ENCODE results near the gene LIPC.

The LIPC gene

GRCh38 chr15:58573270-58573669, 141.5 kb downstream of the LIPC start:
- Histone ChIP-seq H3K36me3 (replicated peaks in 1 of 2; ENCODE audit: control insufficient read depth in 2 of 2, insufficient read depth in 2 of 2, low read length in 2 of 2) (no peaks in the 10 kb centered on the region), H3K9ac (ENCODE audit: low read depth, low read length, poor library complexity) (no peak overlapping the region), H4K91ac (ENCODE audit: low read depth, low read length, poor library complexity) (no peak overlapping the region), H2AFZ (ENCODE audit: low read length) (no peak overlapping the region), H2BK15ac (ENCODE audit: low read length) (no peak overlapping the region), H3K18ac (ENCODE audit: low read length) (no peak overlapping the region), H3K14ac (ENCODE audit: low read length) (no peak overlapping the region), H3K4me3 (ENCODE audit: low read length in 2 of 2) (no peak overlapping the region), H2BK120ac (ENCODE audit: low read depth, low read length) (no peak overlapping the region), H3K27me3 (ENCODE audit: control insufficient read depth in 3 of 3, insufficient read depth in 3 of 3, low read depth in 1 of 3, low read length in 3 of 3) (peaks cover 0 to 2% (median 0%) of the 10 kb centered on the region in 3 experiments), H3K4me2 (ENCODE audit: insufficient read depth, low read length, poor library complexity, severe bottlenecking) (no peak overlapping the region), H3K4ac (ENCODE audit: low read length) (no peak overlapping the region), H2BK12ac (ENCODE audit: low read length) (no peak overlapping the region), H2BK5ac (ENCODE audit: low read length) (no peak overlapping the region), H2AK5ac (ENCODE audit: low read depth, low read length) (no peak overlapping the region), H3K9me3 (replicated peaks in 1 of 2; ENCODE audit: control insufficient read depth in 2 of 2, insufficient read depth in 1 of 2, low read depth in 1 of 2, low read length in 2 of 2) (peaks cover 2 to 4% of the 10 kb centered on the region in 2 donors), H3K23ac (ENCODE audit: low read depth, low read length, poor library complexity) (no peak overlapping the region), H4K8ac (ENCODE audit: low read depth, low read length) (no peak overlapping the region), H3K79me1 (ENCODE audit: low read depth, low read length) (no peaks in the 10 kb centered on the region), H3K4me1 (ENCODE audit: control insufficient read depth in 2 of 2, insufficient read depth in 1 of 2, low read depth in 1 of 2, low read length in 2 of 2) (peaks cover 2% of the 10 kb centered on the region in 2 donors), H3K27ac (replicated peaks; ENCODE audit: low read length) (no peak overlapping the region)
- DNase-seq (ENCODE audit: low spot score) = no peak
- WGBS, 2 donors (ENCODE audit: extremely low coverage in 2 of 2, insufficient read length in 2 of 2, insufficient replicate concordance in 1 of 2) = no CpG with 5 or more reads among the region's 4 CpGs

- H3K9ac ChIP-seq (ENCODE audit: low read depth, low read length, poor library complexity) = no peak overlapping the region
- no peak overlapping the region for H3K4ac ChIP-seq (ENCODE audit: low read length)
- no peaks in the 10 kb centered on the region for H3K79me1 ChIP-seq (ENCODE audit: low read depth, low read length)
- H4K8ac ChIP-seq (ENCODE audit: low read depth, low read length) = no peak overlapping the region
- no peak overlapping the region for H3K23ac ChIP-seq (ENCODE audit: low read depth, low read length, poor library complexity)
- no peak overlapping the region for H2BK120ac ChIP-seq (ENCODE audit: low read depth, low read length)
- no peak for DNase-seq (ENCODE audit: low spot score)
- no peak overlapping the region for H2BK5ac ChIP-seq (ENCODE audit: low read length)
- H3K14ac ChIP-seq (ENCODE audit: low read length) = no peak overlapping the region
- H3K36me3 ChIP-seq (replicated peaks in 1 of 2; ENCODE audit: control insufficient read depth in 2 of 2, insufficient read depth in 2 of 2, low read length in 2 of 2) = no peaks in the 10 kb centered on the region
- no peak overlapping the region for H4K91ac ChIP-seq (ENCODE audit: low read depth, low read length, poor library complexity)
- no peak overlapping the region for H2AFZ ChIP-seq (ENCODE audit: low read length)
- no CpG with 5 or more reads among the region's 4 CpGs for WGBS, 2 donors (ENCODE audit: extremely low coverage in 2 of 2, insufficient read length in 2 of 2, insufficient replicate concordance in 1 of 2)
- H3K27me3 ChIP-seq (ENCODE audit: control insufficient read depth in 3 of 3, insufficient read depth in 3 of 3, low read depth in 1 of 3, low read length in 3 of 3) = peaks cover 0 to 2% (median 0%) of the 10 kb centered on the region in 3 experiments
- no peak overlapping the region for H3K4me2 ChIP-seq (ENCODE audit: insufficient read depth, low read length, poor library complexity, severe bottlenecking)
- no peak overlapping the region for H3K4me3 ChIP-seq (ENCODE audit: low read length in 2 of 2)
- H2BK15ac ChIP-seq (ENCODE audit: low read length) = no peak overlapping the region
- H2BK12ac ChIP-seq (ENCODE audit: low read length) = no peak overlapping the region
- peaks cover under 1 to 2% of the 10 kb centered on the region in 2 donors for H3K9me3 ChIP-seq (replicated peaks in 1 of 2; ENCODE audit: control insufficient read depth in 2 of 2, insufficient read depth in 1 of 2, low read depth in 1 of 2, low read length in 2 of 2)
- H2AK5ac ChIP-seq (ENCODE audit: low read depth, low read length) = no peak overlapping the region
- H3K27ac ChIP-seq (replicated peaks; ENCODE audit: low read length) = no peak overlapping the region
- peaks cover 2% of the 10 kb centered on the region in 2 donors for H3K4me1 ChIP-seq (ENCODE audit: control insufficient read depth in 2 of 2, insufficient read depth in 1 of 2, low read depth in 1 of 2, low read length in 2 of 2)
- H3K18ac ChIP-seq (ENCODE audit: low read length) = no peak overlapping the region
Observed at GRCh38 chr15:58574631-58575030, 142.8 kb downstream of the LIPC start.

GRCh38 chr15:58575045-58575786, 143.4 kb downstream of the LIPC start:
- Histone ChIP-seq H3K27me3 (ENCODE audit: control insufficient read depth in 3 of 3, insufficient read depth in 3 of 3, low read depth in 1 of 3, low read length in 3 of 3) (peaks cover 0 to 2% (median 0%) of the 10 kb centered on the region in 3 experiments), H4K8ac (ENCODE audit: low read depth, low read length) (no peak overlapping the region), H2BK15ac (ENCODE audit: low read length) (no peak overlapping the region), H2BK12ac (ENCODE audit: low read length) (no peak overlapping the region), H2AK5ac (ENCODE audit: low read depth, low read length) (no peak overlapping the region), H3K4me2 (ENCODE audit: insufficient read depth, low read length, poor library complexity, severe bottlenecking) (no peak overlapping the region), H4K91ac (ENCODE audit: low read depth, low read length, poor library complexity) (no peak overlapping the region), H3K9me3 (replicated peaks in 1 of 2; ENCODE audit: control insufficient read depth in 2 of 2, insufficient read depth in 1 of 2, low read depth in 1 of 2, low read length in 2 of 2) (peaks cover 0 to 2% of the 10 kb centered on the region in 2 donors), H3K14ac (ENCODE audit: low read length) (no peak overlapping the region), H3K79me1 (ENCODE audit: low read depth, low read length) (no peaks in the 10 kb centered on the region), H3K9ac (ENCODE audit: low read depth, low read length, poor library complexity) (no peak overlapping the region), H2BK5ac (ENCODE audit: low read length) (no peak overlapping the region), H2BK120ac (ENCODE audit: low read depth, low read length) (no peak overlapping the region), H3K27ac (replicated peaks; ENCODE audit: low read length) (no peak overlapping the region), H3K23ac (ENCODE audit: low read depth, low read length, poor library complexity) (no peak overlapping the region), H3K36me3 (replicated peaks in 1 of 2; ENCODE audit: control insufficient read depth in 2 of 2, insufficient read depth in 2 of 2, low read length in 2 of 2) (no peaks in the 10 kb centered on the region), H2AFZ (ENCODE audit: low read length) (no peak overlapping the region), H3K4me3 (ENCODE audit: low read length in 2 of 2) (no peak overlapping the region), H3K18ac (ENCODE audit: low read length) (no peak overlapping the region), H3K4ac (ENCODE audit: low read length) (no peak overlapping the region), H3K4me1 (ENCODE audit: control insufficient read depth in 2 of 2, insufficient read depth in 1 of 2, low read depth in 1 of 2, low read length in 2 of 2) (peaks cover 2% of the 10 kb centered on the region in 2 donors)
- WGBS, 2 donors (ENCODE audit: extremely low coverage in 2 of 2, insufficient read length in 2 of 2, insufficient replicate concordance in 1 of 2) = no CpG with 5 or more reads among the region's 14 CpGs
- no peak for DNase-seq (ENCODE audit: low spot score)

- H2BK12ac ChIP-seq (ENCODE audit: low read length) = no peak overlapping the region
- no peak overlapping the region for H4K8ac ChIP-seq (ENCODE audit: low read depth, low read length)
- H3K4me3 ChIP-seq (ENCODE audit: low read length in 2 of 2) = no peak overlapping the region
Observed at GRCh38 chr15:58576657-58577056, 144.9 kb downstream of the LIPC start.

More at GRCh38 chr15:58576657-58577056, 144.9 kb downstream of the LIPC start:
- no peak overlapping the region for H3K4ac ChIP-seq (ENCODE audit: low read length)
- H3K27me3 ChIP-seq (ENCODE audit: control insufficient read depth in 3 of 3, insufficient read depth in 3 of 3, low read depth in 1 of 3, low read length in 3 of 3) = no peaks in the 10 kb centered on the region
- no peak overlapping the region for H2BK15ac ChIP-seq (ENCODE audit: low read length)
- H3K4me2 ChIP-seq (ENCODE audit: insufficient read depth, low read length, poor library complexity, severe bottlenecking) = no peak overlapping the region
- no peak overlapping the region for H2AFZ ChIP-seq (ENCODE audit: low read length)
- no peak overlapping the region for H4K91ac ChIP-seq (ENCODE audit: low read depth, low read length, poor library complexity)
- no peak overlapping the region for H3K9ac ChIP-seq (ENCODE audit: low read depth, low read length, poor library complexity)
- H2BK5ac ChIP-seq (ENCODE audit: low read length) = no peak overlapping the region
- H3K18ac ChIP-seq (ENCODE audit: low read length) = no peak overlapping the region
- no peaks in the 10 kb centered on the region for H3K36me3 ChIP-seq (replicated peaks in 1 of 2; ENCODE audit: control insufficient read depth in 2 of 2, insufficient read depth in 2 of 2, low read length in 2 of 2)
- no peaks in the 10 kb centered on the region for H3K79me1 ChIP-seq (ENCODE audit: low read depth, low read length)
- H2BK120ac ChIP-seq (ENCODE audit: low read depth, low read length) = no peak overlapping the region
- no peak overlapping the region for H2AK5ac ChIP-seq (ENCODE audit: low read depth, low read length)
- H3K27ac ChIP-seq (replicated peaks; ENCODE audit: low read length) = no peak overlapping the region
- H3K23ac ChIP-seq (ENCODE audit: low read depth, low read length, poor library complexity) = no peak overlapping the region
- no peak for DNase-seq (ENCODE audit: low spot score)
- no peaks in the 10 kb centered on the region for H3K9me3 ChIP-seq (replicated peaks in 1 of 2; ENCODE audit: control insufficient read depth in 2 of 2, insufficient read depth in 1 of 2, low read depth in 1 of 2, low read length in 2 of 2)
- no peak overlapping the region for H3K14ac ChIP-seq (ENCODE audit: low read length)
- peaks cover under 1 to 2% of the 10 kb centered on the region in 2 donors for H3K4me1 ChIP-seq (ENCODE audit: control insufficient read depth in 2 of 2, insufficient read depth in 1 of 2, low read depth in 1 of 2, low read length in 2 of 2)

Measured in neuronal stem cell (in vitro differentiated cells).